ENCODE data around the gene MORN3.
"Not testable (repeated sequence)": the region's sequence is repeated elsewhere in the genome, so short reads cannot be mapped to it uniquely, and the experiment has no call there.

Gene MORN3, protein sequence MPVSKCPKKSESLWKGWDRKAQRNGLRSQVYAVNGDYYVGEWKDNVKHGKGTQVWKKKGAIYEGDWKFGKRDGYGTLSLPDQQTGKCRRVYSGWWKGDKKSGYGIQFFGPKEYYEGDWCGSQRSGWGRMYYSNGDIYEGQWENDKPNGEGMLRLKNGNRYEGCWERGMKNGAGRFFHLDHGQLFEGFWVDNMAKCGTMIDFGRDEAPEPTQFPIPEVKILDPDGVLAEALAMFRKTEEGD

DNA sequence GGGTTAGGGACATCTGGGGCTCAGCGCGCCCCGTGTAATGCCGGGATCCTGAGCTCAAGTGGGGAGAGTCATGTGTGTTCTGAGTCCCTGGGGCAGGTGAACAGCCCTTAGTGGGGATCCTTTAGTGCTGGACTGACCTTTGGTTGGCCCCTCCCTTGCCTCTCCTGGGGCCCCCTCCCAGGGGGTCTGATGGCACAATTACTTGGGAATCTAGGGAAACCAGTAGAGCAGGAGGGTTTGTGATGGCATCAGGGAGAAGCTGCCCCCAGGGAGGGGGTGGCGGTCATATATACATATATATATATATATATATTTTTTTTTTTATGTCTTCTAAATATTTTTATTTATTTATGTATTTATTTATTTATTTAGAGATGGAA, at the start of gene MORN3:
TSS of gene MORN3 (minus strand) at position 134 of the 380 bp plus-strand sequence. CDS start 171 bp downstream, outside the sequence.
- no peak for DNase-seq (ENCODE audit: low read depth)

DNA sequence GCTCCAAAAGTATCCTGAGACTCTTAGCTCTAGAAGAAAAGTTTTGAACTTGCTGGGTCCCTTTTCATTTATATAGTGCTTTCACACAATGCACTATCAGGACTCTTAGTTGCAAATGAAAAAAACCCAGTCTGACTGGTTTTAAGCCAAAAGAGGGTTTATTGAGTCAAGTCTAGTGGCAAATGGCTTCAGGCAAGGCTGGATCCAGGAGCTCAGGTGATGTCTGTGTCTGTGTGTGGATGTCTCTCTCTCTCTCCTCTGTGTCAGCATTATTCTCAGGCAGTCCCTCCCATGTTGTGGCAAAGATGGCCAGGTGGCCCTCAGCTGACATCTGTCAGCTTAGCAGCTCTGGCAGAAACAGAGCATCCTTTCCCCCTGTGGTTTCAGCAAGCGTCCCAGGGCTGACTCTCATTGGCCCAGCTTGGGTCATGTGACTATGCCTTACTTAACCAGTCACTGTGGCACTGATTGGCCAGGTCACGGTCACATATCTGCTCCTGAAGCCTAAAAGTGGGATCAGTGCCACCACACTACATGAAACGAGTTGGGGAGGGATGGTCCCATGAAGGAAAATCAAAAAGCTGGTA, 49.3 kb upstream of the MORN3 start:
- DNase-seq (ENCODE audit: low read depth), result no peak

DNA sequence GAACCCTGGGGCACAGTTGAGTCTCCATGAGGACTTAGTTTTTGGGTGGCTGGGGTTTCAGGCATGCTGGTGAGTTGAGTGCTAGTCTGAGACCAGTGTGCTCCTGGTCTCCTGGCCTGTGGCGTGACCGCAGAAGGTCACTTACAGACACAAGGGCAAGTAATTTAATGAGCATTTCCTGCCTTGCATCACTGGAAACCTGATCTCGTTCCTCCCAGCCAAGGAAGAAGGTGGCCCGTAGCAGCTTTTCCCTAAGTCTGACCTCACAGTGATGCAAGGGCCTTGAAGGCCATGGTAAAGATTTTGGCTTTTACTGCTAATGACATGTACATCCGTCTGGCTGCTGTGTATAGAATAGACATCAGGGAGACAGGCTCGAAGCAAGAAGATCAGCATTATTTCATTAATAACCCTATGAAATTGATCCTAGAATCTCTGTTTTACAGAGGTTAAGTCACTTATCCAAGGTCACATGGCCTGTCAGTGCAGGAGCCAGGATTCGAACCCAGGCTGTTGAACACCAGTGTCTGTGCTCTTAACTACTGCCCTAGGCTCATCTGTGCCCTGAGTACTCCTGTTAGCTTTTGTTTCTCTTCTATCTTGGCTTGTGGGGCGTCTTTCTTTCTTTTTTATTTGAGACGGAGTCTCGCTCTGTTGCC, 47.7 kb upstream of the MORN3 start:
- DNase-seq (ENCODE audit: low read depth), result peak; percentile 84

DNA sequence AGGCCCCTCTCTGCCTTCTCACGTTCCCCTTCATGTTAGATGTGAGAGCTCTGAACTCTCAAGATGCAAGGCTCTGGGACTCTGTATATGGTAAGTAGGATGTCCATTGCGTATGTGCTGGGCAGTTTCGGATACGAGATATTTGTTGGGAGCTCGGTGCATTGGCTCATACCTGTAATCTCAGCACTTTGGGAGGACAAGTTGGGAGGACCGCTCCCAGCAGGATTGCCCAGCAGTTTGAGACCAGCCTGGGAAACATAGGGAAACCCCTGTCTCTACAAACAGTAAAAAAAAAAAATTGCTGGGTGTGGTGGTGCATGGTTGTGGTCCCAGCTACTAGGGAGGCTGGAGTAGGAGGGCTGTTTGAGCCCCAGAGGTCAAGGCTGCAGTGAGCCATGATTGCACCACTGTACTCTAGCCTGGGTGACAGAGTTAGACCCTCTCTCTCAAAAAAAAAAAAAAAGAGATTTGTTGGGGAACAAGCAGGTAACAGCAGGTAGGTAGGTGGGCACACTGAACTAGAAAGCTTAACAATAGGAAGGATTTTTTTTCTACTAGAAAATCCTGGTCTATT, 46.5 kb upstream of the MORN3 start:
- DNase-seq (ENCODE audit: low read depth), result no peak

DNA sequence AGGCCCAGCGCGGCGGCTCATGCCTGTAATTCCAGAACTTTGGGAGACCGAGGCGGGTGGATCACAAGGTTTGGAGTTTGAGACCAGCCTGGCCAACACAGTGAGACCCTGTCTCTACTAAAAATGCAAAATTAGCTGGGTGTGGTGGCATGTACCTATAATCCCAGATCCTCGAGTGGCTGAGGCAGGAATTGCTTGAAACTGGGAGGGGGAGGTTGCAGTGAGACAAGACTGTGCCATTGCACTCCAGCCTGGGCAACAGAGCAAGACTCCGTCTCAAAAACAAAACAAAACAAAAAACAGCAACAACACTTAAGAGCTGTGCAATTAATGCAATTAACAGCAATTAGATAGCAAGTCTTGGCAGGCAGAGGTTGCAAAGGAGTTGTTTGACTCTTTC, 45.6 kb upstream of the MORN3 start:
- not testable (repeated sequence) for DNase-seq (ENCODE audit: low read depth)

DNA sequence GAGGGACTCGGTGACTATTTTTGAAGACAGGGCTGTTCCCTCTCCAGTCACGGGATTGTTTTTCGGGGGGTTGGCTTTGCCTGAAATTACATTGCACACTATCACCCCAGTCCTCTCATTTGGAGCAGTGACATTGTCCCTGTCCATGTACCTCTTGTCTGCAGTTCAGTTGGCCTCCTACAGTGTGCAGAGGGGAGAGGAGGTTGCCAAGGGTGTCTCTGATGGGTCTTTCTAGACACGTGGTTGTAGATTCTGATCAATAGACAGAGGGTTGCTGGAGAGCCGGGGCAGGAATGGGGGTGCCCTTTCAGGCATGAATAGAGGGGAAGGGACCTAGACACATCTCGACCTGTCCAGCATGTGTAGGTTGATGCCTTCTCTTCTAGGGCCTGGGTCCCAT, 44.3 kb upstream of the MORN3 start:
- no peak for DNase-seq (ENCODE audit: low read depth)

DNA sequence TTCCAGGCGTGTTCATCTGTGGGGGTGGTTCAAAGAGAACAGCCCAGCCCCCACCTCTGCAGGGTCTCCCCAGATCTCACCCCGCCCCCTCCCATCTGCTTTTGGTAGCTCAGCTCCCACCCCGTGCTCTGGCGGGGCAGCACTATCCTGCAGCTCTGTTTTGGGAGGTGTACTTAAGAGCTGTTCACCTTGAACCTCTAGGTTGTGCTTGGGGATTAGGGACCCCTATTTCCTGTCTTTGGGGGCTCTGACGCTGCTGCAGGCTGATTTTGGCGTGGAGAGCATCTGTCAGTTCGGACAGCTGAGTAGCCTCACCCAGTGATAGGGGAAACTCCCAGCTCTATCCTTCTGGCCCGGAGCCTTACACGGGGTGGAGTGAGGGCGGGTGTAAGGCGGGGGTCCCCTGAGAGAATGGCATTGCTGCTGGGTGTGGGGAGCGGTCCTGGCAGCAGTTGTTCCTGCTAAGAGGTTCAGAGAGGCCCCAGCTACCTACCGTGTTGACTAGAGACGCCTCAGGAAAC, 43.9 kb upstream of the MORN3 start:
- DNase-seq (ENCODE audit: low read depth), result no peak

DNA sequence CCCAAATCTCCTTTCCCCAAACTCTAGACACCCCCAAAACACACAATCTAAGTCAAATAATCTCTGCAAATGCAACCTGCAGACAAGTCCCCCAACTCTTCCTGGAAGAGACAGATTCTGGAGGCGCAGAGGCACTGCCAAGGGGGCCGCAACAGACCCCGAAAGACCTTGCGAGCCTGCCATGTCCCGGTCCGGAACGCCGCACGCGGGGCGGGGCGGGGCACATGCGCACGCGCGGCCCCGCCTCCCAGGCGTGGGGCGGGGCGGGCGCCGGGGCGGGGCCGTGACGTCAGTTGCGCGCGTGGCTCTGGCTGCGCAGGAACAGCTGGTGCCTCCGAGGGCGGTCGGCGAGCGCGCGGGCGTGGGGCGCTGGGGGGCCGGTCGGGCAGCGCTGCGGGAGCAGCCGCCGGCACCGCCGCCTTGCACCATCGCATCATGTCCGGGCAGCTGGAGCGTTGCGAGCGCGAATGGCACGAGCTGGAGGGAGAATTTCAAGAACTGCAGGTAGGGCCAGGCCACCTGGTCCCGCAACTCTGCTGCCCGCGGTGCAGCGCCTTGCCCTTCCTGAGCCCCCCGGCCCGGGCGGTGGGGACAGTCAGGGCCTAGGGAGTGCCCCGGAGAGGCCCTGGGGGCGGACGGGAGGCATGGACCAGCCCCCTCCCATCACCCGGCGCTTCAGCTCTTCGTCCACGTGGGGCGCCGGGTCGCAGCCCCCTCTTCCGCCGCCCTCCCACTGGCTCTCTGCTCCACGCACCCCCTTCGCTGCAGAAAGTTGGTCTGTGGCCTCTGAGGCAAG, 43.2 kb upstream of the MORN3 start, which contains the start of gene TMEM120B:
TSS of gene TMEM120B (plus strand) at position 292 of the 796 bp plus-strand sequence. CDS start at position 436, 144 bp downstream.
- no peak for DNase-seq (ENCODE audit: low read depth)

DNA sequence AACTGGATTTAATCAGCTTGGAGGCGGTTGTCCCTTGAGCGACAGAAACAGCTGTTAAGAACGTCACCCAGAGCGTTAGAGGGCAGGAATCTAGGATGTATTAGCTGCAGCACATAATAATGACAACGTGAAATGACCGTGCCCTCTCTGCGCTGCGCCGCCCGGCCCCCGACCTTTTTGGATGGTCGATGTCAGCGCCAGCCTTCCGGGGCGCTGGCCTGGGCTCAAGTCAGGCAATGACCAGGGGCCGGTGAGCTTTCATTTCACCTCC, 42.7 kb upstream of the MORN3 start:
- no peak for DNase-seq (ENCODE audit: low read depth)

DNA sequence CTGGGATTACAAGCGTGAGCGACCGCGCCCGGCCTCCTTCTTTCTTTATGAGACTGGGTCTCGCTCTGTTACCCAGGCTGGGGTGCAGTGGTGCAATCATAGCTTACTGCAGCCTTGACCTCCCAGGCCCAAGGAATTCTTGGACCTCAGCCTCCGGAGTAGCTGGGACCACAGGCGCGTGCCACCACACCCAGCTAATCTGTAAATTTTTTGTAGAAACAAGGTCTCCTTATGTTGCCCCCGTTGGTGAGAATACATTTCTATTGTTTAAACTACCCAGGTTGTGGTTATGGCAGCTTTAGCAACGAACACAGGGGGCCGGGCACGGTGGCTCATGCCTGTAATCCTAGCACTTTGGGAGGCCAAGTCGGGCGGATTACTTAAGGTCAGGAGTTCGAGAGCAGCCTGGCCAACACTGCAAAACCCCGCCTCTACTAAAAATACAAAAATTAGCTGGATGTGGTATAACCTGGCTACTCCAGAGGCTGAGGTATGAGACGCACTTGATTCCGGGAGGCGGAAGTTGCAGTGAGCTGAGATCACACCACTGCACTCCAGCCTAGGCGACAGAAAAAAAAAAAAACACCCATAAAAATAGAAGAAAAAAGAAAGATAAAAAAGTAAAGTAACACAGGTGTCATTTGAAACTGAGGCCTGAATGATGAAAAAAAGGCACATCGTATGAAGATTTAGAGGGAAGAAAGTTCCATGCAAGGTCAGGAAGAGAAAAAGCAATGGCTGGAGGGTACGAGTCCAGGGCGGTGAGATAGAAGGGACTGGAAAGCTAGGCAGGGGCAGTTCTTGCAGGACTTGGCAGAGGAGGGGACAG, 42.1 kb upstream of the MORN3 start:
- DNase-seq (ENCODE audit: low read depth), result no peak

DNA sequence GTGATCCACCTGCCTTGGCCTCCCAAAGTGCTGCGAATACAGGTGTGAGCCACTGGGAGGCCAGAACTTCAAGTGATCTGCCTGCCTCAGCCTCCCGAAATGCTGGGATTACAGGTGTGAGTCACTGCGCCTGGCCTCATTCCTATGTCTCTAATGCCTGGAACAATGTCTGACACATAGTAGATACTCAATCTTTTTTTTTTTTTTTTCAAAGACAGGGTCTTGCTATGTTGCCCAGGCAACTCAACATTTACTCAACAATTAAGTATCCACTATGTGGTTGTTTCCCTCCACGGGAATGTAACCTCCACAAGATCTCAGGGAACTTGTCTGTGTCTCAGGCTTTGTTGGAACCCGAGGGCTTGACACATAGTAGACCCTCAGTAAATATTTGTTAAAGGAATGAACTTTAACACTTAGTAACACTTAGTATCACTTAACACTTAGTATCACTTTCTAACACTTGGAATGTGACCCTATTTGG, 40.1 kb upstream of the MORN3 start:
- no peak for DNase-seq (ENCODE audit: low read depth)

DNA sequence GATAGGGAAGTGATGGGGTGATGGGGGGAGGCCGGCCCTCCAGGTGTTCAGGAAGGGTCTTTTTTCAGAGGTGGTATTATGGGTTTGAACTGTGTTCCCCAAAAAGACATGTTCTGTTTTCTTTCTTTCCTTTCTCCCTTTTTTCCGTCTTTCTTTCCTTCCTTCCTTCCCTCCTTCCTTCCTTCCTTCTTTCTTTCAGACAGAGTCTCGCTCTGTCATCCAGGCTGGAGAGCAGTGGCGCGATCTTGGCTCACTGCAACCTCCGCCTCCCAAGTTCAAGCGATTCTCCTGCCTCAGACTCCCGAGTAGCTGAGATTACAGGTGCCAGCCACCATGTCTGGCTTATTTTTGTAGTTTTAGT, 39.6 kb upstream of the MORN3 start:
- not testable (repeated sequence) for DNase-seq (ENCODE audit: low read depth)

DNA sequence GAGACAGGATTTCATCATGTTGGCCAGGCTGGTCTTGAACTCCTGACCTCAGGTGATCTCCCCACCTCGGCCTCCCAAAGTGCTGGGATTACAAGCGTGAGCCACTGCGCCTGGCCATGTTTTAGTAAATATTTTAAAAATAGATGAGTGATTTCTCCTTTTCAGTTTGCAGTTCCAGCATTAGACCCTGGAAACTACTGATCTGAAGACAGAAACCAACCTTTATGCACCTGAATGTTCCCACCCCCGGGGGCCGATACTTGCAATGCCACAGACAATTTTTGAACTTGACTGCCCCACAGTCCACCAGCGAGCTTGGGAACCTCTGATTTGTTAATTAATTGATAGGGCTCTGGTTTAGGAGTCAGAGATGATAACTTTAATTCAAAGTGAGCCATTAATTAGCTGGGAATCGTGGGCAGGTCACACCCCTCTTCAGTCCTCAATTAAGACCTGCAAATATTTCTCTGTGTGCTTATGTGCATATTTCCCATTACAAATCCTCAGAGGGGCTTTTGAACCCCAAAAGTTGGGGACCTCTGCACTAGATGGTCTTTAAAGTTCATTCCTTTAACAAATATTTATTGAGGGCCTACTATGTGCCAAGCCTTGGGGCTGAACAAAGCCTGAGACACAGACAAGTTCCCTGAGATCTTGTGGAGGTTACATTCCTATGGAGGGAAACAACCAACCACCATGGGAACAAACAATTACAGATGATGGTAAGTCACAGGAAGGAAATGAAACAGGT, 39.0 kb upstream of the MORN3 start:
- DNase-seq (ENCODE audit: low read depth), result no peak

DNA sequence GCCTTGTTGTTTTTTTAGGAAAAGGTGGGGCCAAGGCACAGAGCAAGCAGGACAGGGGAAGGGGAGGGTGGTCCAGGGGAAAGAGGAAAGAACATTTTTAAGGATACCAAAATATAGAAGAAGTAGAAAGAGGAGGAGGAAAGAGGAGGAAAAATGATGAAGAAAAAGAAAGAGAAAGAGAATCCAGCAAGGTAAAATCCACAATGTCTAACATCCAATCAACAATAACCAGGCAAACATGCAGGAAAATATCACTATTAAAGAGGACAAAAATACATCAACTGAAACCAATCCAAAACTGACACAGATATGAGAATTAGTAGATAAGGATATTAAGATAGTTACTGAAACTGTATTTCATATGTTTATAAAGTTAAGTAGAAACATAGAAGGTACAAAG, 36.1 kb upstream of the MORN3 start:
- DNase-seq (ENCODE audit: low read depth), result no peak

DNA sequence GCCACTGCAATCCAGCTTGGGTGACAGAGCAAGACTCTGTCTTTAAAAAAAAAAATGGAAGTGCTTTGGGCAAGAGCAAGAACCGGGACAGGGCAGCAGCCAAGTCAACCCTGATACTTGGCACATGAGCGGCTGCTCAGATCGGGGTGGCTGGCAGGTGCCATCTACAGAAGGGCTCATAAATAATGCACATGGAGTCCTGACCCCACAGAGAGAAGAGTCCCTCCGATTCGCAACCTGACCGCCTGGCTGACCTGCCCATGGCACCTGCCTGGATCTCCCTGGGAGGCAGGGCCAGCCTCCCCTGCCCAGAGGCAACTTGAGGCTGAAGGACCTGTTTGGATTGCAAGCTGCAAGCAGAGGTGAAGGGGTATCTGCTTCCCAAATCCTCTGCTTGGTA, 33.5 kb upstream of the MORN3 start:
- DNase-seq (ENCODE audit: low read depth), result no peak

DNA sequence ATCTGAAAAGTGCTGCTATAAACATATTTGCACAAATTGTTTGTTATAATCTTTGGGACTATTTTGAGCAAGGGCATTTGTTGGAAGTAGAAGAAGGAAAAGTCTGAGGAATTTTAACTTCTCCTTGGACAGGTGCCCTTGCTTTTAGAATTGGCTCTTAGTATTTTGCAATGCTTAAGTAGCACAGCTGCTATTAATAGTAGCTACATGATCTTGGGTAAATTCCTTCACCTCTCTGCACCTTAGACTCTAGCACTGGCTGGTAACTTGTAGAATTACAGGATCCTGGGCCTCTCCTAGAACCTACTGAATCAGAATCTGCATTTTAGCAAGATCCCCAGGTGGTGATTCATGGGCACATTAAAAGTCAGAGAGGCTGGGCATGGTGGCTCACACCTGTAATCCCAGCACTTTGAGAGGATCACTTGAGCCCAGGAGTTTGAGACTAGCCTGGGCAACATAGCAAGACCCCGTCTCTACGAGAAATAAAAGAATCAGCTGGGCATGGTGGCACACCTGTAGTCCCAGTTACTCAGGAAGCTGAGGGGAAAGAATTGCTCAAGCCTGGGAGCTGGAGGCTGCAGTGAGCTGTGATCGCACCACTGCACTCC, 32.3 kb upstream of the MORN3 start:
- DNase-seq (ENCODE audit: low read depth), result no peak

DNA sequence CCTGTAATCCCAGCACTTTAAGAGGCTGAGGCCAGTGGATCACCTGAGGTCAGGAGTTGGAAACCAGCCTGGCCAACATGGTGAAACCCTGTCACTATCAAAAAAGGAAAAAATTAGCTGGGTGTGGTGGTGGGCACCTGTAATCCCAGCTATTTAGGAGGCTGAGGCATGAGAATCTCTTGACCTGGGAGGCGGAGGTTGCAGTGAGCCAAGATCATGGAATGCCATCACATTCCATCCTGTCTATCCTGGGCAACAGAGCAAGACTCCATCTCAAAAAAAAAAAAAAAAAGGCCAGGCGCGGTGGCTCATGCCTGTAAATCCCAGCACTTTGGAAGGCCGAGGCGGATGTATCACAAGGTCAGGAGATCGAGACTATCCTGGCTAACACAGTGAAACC, 28.4 kb upstream of the MORN3 start:
- DNase-seq (ENCODE audit: low read depth), result not testable (repeated sequence)

DNA sequence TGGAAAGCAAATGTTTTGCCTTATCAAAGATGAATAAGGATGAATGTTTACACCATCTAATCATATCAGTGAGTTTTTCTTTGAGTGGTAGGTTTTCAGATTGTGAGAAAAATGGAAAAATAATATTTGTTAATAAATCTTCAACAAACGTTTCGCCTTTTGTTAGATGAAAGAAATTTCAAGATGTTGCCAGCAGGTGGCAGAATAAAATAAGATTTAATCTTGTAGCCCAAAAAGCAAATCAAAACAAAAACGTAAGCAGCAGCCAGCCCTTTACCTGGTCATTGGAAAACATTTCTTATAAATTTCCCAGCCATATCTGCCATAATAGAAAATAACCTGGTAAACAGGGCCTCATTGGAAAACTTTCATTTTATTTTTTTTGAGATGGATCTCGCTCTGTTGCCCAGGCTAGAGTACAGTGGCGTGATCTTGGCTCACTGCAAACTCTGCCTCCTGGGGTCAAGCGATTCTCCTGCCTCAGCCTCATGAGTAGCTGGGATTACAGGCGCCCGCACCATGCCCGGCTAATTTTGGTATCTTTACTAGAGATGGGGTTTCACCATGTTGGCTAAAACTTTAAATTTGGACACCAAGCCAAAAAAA, 27.7 kb upstream of the MORN3 start:
- no peak for DNase-seq (ENCODE audit: low read depth)

DNA sequence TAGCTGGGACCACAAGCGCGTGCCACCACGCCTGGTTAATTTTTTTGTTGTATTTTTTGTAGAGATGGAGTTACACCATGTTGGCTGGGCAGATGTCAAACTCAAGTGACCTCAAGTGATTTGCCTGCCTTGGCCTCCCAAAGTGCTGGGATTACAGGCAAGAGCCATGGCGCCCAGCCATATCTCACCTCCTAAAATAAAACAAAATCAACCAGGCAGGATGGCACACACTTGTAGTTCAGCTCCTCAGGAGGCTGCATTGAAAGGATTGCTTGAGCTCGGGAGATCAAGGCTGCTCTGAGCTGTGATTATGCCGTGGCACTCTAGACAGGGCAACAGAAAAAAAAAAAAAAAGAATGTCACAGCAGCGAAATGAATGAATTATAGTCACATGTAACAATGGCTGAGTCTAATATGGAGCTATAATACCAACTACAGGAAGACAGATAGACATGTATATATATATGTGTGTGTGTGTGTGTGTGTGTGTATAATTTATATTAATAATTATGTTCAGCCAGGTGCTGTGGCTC, 23.8 kb upstream of the MORN3 start:
- no peak for DNase-seq (ENCODE audit: low read depth)

Data from GM04504 (cell line).